SJSA1 (cell line): Measurements from ENCODE around the gene PVALEF. TPM values are rescaled to one million over a fixed set of nuclear protein-coding genes. Genes with fewer than 3 reads are reported as not detected.

Source experiments
- DNase-seq, 2 experiments: peaks; one replicate each; pipeline ENCODE4 v3.0.0-alpha.2; 2015 to 2020; ENCODE audit warnings: low spot score in 2 of 2, low read depth in 1 of 2
- H3K27ac ChIP-seq: fragments of 250-450 bp; sonication (Bioruptor Pico); 2 replicates; pipeline ENCODE4 v1.5.1; 2020; ENCODE audit warnings: mild to moderate bottlenecking, moderate library complexity
- H3K27me3 ChIP-seq: fragments of 250-450 bp; sonication (Bioruptor Pico); replicated peaks from 2 replicates; pipeline ENCODE4 v1.5.1; 2020; ENCODE audit warnings: mild to moderate bottlenecking, moderate library complexity
- H3K36me3 ChIP-seq: fragments of 250-450 bp; sonication (Bioruptor Pico); 2 replicates; pipeline ENCODE4 v1.5.1; 2020; ENCODE audit warnings: mild to moderate bottlenecking
- H3K4me1 ChIP-seq: fragments of 250-450 bp; sonication (Bioruptor Pico); replicated peaks from 2 replicates; pipeline ENCODE4 v1.6.1; 2021; ENCODE audit warnings: mild to moderate bottlenecking
- H3K4me3 ChIP-seq: fragments of 250-450 bp; sonication (Bioruptor Pico); 2 replicates; pipeline ENCODE4 v1.5.1; 2020; ENCODE audit warnings: mild to moderate bottlenecking
- H3K9me3 ChIP-seq: fragments of 250-450 bp; sonication (Bioruptor Pico); replicated peaks from 2 replicates; pipeline ENCODE4 v1.5.1; 2020; ENCODE audit warnings: mild to moderate bottlenecking
- total RNA-seq: library from RNA; depleted of rRNA; stranded (reverse); fragments of >200 nt; shearing (Covaris generic); gene quantifications from 2 replicates; pipeline ENCODE4 v1.2.3, GENCODE V29; 2014

PVALEF gene
- total RNA-seq, 1 experiment from 2014 or later: not detected

DNA sequence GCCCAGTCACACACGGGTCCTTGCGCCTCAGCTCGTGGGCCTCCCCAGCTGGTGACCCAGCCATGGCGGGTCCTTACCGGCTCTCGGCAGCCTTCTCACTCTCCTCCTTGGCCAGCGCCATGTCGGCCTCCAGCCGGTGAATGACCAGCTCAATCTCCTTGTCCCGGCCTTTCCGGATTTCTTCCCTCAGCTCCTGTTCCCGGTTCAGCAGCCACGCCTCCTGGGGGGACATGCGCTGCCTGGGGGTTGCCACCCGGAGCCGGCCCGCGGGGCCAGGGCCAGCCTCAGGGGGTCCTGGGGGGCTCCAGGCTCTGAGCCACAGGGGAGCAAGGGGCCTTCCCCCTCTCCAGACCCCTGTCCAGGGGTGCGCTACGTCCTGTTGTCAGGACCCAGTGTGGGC is 25.8 kb downstream of the PVALEF start:
- Histone ChIP-seq H3K4me1 (no peaks in the 10 kb centered on the region; the same call in 1 of the 2 replicates), H3K4me3 (no peak overlapping the region)
- no peak for DNase-seq

DNA sequence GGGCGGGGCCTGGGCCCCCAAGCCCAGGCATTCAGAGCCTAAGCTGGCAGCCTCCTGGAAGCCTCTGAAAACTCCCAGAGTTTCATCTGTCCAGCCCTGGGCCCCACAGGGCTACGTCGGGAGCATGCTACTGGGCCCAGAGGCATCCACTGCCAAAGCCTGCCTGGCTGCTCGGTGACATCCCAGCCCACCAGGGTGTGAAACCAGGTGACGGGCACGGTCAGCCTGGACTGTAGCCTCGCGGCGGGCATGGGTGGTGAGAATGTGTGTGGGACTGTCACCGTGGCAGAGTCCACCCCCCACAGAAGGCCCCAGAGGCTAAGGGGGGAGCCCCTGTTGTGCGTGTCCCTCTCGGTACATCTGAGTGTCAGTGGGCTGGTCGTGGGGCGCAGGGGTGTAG is 26.3 kb downstream of the PVALEF start:
- H3K4me1 ChIP-seq: no peaks in the 10 kb centered on the region; the same call in 1 of the 2 replicates
- no peak overlapping the region for H3K27ac ChIP-seq
- peaks cover 64% of the 10 kb centered on the region for H3K36me3 ChIP-seq
- DNase-seq: no peak
- H3K9me3 ChIP-seq: no peaks in the 10 kb centered on the region
- H3K27me3 ChIP-seq: no peaks in the 10 kb centered on the region
- H3K4me3 ChIP-seq: no peak overlapping the region

More for the DNA sequence above, 25.8 kb downstream of the PVALEF start:
- H3K36me3 ChIP-seq: peaks cover 59% of the 10 kb centered on the region
- H3K27ac ChIP-seq: no peak overlapping the region
- no peaks in the 10 kb centered on the region for H3K27me3 ChIP-seq
- no peaks in the 10 kb centered on the region for H3K9me3 ChIP-seq

DNA sequence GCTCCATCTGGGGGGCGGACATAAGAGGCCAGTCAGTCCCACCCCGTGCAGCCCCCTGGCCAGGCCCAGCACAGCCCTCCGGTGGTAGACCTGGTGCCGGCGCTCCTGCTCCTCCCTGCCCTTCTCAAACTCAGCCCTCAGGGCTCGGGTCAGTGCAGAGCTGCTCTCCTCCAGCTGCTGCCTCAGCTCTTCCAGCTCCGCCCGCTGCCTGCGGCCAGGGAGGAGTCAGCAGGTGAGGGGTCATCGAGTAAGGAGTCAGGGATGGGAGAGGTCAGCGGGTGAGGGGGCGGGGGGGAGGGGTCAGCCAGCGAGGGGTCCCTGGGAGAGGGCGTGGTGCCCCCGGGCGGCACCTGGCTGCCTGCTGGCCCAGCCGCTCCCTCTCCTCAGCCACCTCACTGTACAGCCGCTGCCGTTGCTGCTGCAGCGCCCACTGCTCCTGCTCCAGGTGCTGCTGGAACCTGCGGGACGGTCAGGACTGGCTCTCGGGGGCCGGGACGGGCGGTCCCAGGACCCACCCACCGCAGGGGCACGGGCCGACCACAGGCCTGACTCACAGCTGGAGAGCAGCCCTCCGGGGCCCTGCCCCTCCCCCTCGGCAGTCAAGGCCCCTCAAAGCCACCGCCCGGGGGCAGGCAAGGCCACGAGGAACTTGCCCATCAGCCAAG is 27.2 kb downstream of the PVALEF start:
- Histone ChIP-seq H3K9me3 (no peaks in the 10 kb centered on the region), H3K4me1 (no peaks in the 10 kb centered on the region; the same call in 1 of the 2 replicates), H3K36me3 (peaks cover 70% of the 10 kb centered on the region), H3K27ac (no peak overlapping the region), H3K27me3 (no peaks in the 10 kb centered on the region), H3K4me3 (no peak overlapping the region)
- no peak for DNase-seq

- Histone ChIP-seq H3K36me3 (peaks cover 75% of the 10 kb centered on the region), H3K9me3 (no peaks in the 10 kb centered on the region), H3K4me1 (no peaks in the 10 kb centered on the region; the same call in 1 of the 2 replicates), H3K27me3 (no peaks in the 10 kb centered on the region), H3K27ac (no peak overlapping the region), H3K4me3 (no peak overlapping the region)
- no peak for DNase-seq
These were observed 27.7 kb downstream of the PVALEF start for GRCh38 chr17:81193051-81193410.

DNA sequence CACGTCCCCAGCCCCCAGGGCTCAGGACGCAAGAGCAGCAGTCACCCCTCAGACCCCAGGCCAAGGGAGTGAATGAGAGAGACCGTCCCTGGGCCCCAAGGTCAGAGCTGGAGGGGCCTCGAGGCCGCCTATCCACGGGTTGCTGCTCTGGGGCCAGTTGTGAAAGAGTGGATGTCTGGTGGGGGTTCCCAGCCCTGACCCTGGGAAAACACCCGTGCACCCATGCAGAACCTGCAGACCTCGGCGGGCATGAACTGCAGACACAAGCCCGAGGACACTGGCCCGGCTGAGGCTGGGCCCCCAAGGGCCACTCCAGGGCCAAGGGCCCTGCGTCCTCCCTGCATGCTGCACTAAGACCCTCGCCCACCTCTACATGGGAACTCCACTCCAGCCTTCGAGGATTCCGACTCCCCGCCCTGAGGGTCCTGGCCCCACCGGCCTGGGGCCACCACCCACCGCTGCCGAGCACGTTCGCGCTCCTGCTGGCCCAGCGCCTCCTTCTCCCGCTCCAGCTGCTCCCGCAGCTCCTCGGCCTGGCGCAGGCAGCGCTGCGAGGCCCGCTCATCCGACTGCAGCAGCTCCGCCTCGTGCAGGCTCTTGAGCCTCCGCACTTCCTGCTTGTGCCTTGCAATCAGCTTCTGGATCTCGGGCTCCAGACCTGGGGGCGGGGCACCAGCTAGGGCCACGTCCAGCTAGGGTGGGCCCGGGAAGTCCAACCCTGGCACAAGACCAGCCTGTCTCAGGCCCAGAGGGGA is 28.3 kb downstream of the PVALEF start:
- H3K4me3 ChIP-seq: no peak overlapping the region
- no peaks in the 10 kb centered on the region for H3K9me3 ChIP-seq
- no peaks in the 10 kb centered on the region; the same call in 1 of the 2 replicates for H3K4me1 ChIP-seq
- no peak for DNase-seq
- H3K27ac ChIP-seq: no peak overlapping the region
- no peaks in the 10 kb centered on the region for H3K27me3 ChIP-seq
- H3K36me3 ChIP-seq: peaks cover 73% of the 10 kb centered on the region

- DNase-seq: no peak
- no peaks in the 10 kb centered on the region; the same call in 1 of the 2 replicates for H3K4me1 ChIP-seq
- H3K4me3 ChIP-seq: no peak overlapping the region
- H3K27me3 ChIP-seq: no peaks in the 10 kb centered on the region
- H3K9me3 ChIP-seq: no peaks in the 10 kb centered on the region
- no peak overlapping the region for H3K27ac ChIP-seq
- peaks cover 73% of the 10 kb centered on the region for H3K36me3 ChIP-seq
These were observed 29.0 kb downstream of the PVALEF start for GRCh38 chr17:81194225-81194760.

DNA sequence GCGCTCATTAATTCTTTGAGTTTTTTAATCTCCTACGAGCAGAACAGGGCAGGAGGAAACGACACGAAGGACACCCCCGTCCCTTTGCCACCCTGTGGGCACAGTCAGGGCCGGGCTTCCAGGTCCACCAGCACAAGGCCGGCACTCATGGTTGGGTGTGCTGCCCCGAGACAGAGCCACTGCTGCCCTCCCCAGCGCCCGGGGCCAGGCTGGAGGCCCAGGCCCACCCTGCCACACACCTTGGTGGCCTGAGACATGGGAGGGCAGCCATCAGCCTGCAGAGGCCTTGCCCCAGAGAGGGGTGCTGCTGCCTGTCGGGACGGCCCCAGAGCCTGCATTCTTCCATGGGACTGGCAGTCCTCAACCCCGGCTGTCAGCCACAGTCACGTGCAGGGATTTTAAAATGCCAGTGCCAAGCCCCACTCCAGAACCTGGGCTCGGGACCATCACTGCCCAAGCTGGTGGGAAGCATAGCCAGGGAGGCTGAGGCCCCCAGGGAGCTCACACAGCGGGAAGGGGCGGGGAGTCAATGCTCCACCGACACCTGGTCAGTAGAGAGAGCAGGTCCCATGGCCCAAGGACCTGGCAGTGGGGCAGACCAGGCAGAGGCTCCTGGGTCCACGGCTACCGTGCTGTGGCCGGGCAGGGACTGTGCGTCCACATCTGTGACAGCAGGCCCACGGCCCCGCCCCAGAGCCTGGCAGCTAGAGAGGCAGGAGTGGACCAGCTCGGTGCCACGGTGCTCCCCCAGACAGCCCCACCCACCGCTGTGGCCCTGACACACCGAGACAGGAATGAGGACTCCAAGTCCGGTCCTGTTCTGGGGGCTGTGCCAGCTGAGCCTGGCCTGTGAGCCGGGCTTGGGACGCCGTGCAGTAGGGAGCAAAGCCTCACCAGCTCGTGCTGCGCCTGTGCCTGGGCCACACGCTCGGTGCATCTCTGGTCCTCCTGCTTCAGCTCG is 29.9 kb downstream of the PVALEF start:
- Histone ChIP-seq H3K9me3 (no peaks in the 10 kb centered on the region), H3K36me3 (peaks cover 74% of the 10 kb centered on the region), H3K4me1 (no peaks in the 10 kb centered on the region; the same call in 1 of the 2 replicates), H3K27me3 (no peaks in the 10 kb centered on the region), H3K4me3 (no peak overlapping the region), H3K27ac (no peak overlapping the region)
- DNase-seq: no peak

DNA sequence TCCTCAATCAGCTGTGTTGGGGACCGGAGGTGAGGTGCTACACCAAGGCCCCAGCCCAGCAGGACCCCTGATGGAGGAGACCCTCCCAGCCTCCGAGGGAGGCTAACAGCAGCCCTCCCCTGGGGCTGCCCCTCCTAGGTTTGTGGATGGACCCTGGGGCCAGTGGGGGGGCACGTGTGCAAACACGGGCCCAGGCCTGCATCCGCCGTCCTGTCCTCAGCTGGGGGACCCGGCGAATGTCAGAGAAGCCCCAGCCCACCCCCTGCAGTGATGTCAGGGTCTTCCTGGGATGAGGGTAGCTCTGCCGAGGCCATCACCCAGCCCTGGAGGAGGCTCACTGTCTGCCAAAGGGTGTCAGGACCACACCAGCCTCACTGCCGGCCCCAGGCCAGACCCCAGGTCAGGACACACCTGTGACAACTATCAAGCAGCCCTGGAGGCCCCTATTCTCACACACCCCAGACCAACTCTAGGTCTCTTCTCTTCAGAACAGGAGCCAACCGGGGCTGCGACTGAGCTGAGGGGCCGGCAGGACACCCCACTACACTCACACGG is 30.7 kb downstream of the PVALEF start:
- no peak for DNase-seq
- Histone ChIP-seq H3K4me3 (no peak overlapping the region), H3K27ac (no peak overlapping the region), H3K36me3 (peaks cover 73% of the 10 kb centered on the region), H3K4me1 (peaks cover 4% of the 10 kb centered on the region), H3K27me3 (no peaks in the 10 kb centered on the region), H3K9me3 (no peaks in the 10 kb centered on the region)

GRCh38 chr17:81196505-81197408 is 31.4 kb downstream of the PVALEF start:
- DNase-seq: no peak
- peaks cover 75% of the 10 kb centered on the region for H3K36me3 ChIP-seq
- H3K27ac ChIP-seq: no peak overlapping the region
- no peaks in the 10 kb centered on the region for H3K9me3 ChIP-seq
- H3K4me3 ChIP-seq: no peak overlapping the region
- no peaks in the 10 kb centered on the region for H3K27me3 ChIP-seq
- peaks cover 4% of the 10 kb centered on the region for H3K4me1 ChIP-seq

DNA sequence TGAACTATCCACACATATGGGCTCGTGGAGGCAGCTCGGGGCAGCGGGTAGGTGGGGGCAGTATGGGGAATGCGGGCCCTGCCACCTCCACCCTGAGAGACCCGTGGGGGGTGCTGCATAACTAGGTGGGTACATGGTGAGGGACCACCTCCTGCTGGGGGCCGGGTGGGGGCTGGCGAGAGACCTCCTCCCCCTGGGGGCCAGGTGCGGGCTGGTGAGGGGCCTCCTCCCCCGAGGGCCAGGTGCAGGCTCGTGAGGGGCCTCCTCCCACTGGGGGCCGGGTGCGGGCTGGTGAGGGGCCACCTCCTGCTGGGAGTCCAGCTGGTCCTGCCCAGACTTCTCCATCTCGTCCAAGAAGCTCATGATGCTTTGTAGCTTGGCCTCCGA is 32.1 kb downstream of the PVALEF start:
- H3K36me3 ChIP-seq: peaks cover 75% of the 10 kb centered on the region
- no peak for DNase-seq
- no peak overlapping the region for H3K4me3 ChIP-seq
- H3K9me3 ChIP-seq: no peaks in the 10 kb centered on the region
- H3K27ac ChIP-seq: no peak overlapping the region
- peaks cover 4% of the 10 kb centered on the region for H3K4me1 ChIP-seq
- no peaks in the 10 kb centered on the region for H3K27me3 ChIP-seq

- Histone ChIP-seq H3K9me3 (no peaks in the 10 kb centered on the region), H3K36me3 (peaks cover 75% of the 10 kb centered on the region), H3K27me3 (no peaks in the 10 kb centered on the region), H3K4me3 (no peak overlapping the region), H3K4me1 (peaks cover 4% of the 10 kb centered on the region), H3K27ac (no peak overlapping the region)
- no peak for DNase-seq
These were observed 32.7 kb downstream of the PVALEF start for GRCh38 chr17:81197831-81198490.

GRCh38 chr17:81198826-81199481 is 33.6 kb downstream of the PVALEF start:
- no peak for DNase-seq
- H3K4me1 ChIP-seq: peaks cover 4% of the 10 kb centered on the region
- H3K9me3 ChIP-seq: no peaks in the 10 kb centered on the region
- no peak overlapping the region for H3K27ac ChIP-seq
- H3K27me3 ChIP-seq: no peaks in the 10 kb centered on the region
- H3K4me3 ChIP-seq: no peak overlapping the region
- H3K36me3 ChIP-seq: peaks cover 74% of the 10 kb centered on the region
